ENCODE results near the gene TRIM37. TPM values are rescaled to one million over a fixed set of nuclear protein-coding genes. Genes with fewer than 3 reads are reported as not detected.
A peak's percentile ranks its signal among the peaks of the same experiment; 100 is the strongest.

The TRIM37 gene
- total and polyA plus RNA-seq, 2 donors from 2014 or later, result 9.7 to 19.1 TPM

DNA sequence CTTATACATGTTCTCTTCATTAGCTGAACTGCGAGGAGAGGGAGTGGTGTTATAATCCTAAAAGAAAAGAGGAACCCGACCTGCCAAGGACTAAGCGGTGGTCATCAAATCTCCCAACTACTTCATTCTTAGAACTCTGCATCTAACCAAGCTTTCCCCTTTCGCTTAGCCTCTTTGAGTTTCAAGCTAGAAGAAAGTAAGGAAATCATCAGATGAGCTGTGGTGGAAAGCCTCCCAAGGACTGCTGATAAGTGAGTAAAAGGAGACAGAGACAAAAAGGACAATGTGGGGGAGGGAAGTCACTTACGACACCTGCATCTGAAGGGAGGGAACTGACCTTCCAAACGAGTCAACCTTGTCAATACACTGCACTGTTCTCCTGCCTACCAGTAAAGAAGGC is 121.3 kb downstream of the TRIM37 start:
- no peaks in the 10 kb centered on the region for H3K36me3 ChIP-seq (ENCODE audit: control insufficient read depth in 2 of 3, insufficient read depth in 3 of 3, low read length in 3 of 3)
- no peak for FAIRE-seq
- intact Hi-C loops (cut with DNase I), result no loop called here
- H3K27me3 ChIP-seq (ENCODE audit: control insufficient read depth, insufficient read depth, low read length), result no peaks in the 10 kb centered on the region
- no peak overlapping the region for H3K9ac ChIP-seq (ENCODE audit: low read length in 3 of 3)
- DNase-seq, result peak in 2 of 5 donors; percentile 48 to 49
- H3K4me3 ChIP-seq (ENCODE audit: low read length in 3 of 3), result no peak overlapping the region
- no peak overlapping the region for H3K27ac ChIP-seq (ENCODE audit: low read depth in 2 of 2, low read length in 2 of 2)
- no peaks in the 10 kb centered on the region for H3K9me3 ChIP-seq (ENCODE audit: control insufficient read depth in 2 of 3, insufficient read depth in 1 of 3, low read length in 3 of 3)
- TF ChIP-seq, protein P1, sequence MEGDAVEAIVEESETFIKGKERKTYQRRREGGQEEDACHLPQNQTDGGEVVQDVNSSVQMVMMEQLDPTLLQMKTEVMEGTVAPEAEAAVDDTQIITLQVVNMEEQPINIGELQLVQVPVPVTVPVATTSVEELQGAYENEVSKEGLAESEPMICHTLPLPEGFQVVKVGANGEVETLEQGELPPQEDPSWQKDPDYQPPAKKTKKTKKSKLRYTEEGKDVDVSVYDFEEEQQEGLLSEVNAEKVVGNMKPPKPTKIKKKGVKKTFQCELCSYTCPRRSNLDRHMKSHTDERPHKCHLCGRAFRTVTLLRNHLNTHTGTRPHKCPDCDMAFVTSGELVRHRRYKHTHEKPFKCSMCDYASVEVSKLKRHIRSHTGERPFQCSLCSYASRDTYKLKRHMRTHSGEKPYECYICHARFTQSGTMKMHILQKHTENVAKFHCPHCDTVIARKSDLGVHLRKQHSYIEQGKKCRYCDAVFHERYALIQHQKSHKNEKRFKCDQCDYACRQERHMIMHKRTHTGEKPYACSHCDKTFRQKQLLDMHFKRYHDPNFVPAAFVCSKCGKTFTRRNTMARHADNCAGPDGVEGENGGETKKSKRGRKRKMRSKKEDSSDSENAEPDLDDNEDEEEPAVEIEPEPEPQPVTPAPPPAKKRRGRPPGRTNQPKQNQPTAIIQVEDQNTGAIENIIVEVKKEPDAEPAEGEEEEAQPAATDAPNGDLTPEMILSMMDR (IDR thresholded peaks at IDR 0.05; ENCODE audit: borderline replicate concordance, extremely low read depth, insufficient read depth), result no peak
- H3K4me1 ChIP-seq (ENCODE audit: control insufficient read depth in 2 of 3, insufficient read depth in 2 of 3, low read depth in 1 of 3, low read length in 3 of 3), result no peaks in the 10 kb centered on the region

DNA sequence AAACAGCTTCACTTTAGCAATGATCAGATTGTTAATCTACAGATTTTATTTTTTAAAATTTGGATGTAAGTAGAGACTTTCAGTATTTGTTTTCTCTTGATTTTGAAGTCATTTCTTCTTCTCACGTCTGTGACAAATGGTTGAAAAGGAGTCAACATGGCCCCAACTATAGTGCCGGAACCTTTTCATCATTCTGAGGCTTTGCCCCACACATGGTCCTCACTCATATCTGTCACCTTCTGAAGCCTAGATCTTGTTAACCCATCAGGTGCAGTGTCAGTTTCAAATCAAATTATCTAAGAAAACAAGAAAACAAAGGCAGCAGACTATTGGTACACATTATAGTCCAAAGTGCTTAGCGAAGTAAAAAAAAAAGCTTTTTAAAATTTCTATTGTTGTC is 124.1 kb downstream of the TRIM37 start:
- FAIRE-seq, result no peak
- intact Hi-C loops (cut with DNase I), result no loop called here
- no peaks in the 10 kb centered on the region for H3K27me3 ChIP-seq (ENCODE audit: control insufficient read depth, insufficient read depth, low read length)

DNA sequence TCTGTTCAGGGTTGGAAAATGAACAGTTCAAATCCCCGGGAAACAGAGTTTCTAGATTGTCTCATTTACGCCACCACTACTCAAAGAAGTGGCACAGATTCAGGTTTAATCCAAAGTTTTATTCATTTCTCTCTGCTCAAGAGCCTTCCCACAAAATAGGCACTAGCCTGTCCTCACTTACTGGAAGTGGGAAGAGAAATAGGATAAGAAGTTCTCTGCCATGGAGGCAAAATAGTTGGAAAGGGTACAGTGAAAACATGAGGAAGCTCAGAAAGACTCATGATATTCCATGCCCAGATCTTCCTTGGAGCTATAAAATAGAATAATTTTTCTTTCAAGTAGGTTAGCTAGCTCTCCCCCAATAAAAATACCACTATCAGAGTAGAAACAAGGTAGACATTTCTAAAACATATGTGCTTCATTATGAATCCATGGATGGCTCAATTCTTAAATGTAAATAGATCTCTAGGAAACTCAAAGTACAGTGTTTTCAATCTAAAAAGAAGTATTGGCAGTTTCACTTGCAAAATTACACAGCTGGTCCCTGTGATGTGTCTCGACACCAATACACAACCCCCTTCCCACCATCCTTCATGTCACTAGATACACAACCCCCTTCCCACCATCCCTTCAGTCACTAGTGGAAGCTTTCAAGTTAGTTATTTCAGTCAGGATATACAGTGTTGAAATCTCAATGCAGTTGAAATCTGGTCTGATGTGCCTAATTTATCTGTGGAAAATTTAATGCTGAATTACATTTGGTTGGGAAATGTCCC is 125.8 kb downstream of the TRIM37 start:
- H3K27ac ChIP-seq (ENCODE audit: low read depth in 2 of 2, low read length in 2 of 2), result no peak overlapping the region
- intact Hi-C loops (cut with DNase I), result no loop called here
- no peak overlapping the region for H3K9ac ChIP-seq (ENCODE audit: low read length in 3 of 3)
- H3K4me3 ChIP-seq (ENCODE audit: low read length in 3 of 3), result no peak overlapping the region
- H3K36me3 ChIP-seq (ENCODE audit: control insufficient read depth in 2 of 3, insufficient read depth in 3 of 3, low read length in 3 of 3), result no peaks in the 10 kb centered on the region
- H3K4me1 ChIP-seq (ENCODE audit: control insufficient read depth in 2 of 3, insufficient read depth in 2 of 3, low read depth in 1 of 3, low read length in 3 of 3), result no peaks in the 10 kb centered on the region
- H3K27me3 ChIP-seq (ENCODE audit: control insufficient read depth, insufficient read depth, low read length), result no peaks in the 10 kb centered on the region
- no peak for FAIRE-seq
- no peaks in the 10 kb centered on the region for H3K9me3 ChIP-seq (ENCODE audit: control insufficient read depth in 2 of 3, insufficient read depth in 1 of 3, low read length in 3 of 3)
- TF ChIP-seq, protein P1 (IDR thresholded peaks at IDR 0.05; ENCODE audit: borderline replicate concordance, extremely low read depth, insufficient read depth), result no peak
- no peak for DNase-seq

More for the DNA sequence above, 124.1 kb downstream of the TRIM37 start:
- Histone ChIP-seq H3K27ac (ENCODE audit: low read depth in 2 of 2, low read length in 2 of 2) (no peak overlapping the region), H3K4me1 (ENCODE audit: control insufficient read depth in 2 of 3, insufficient read depth in 2 of 3, low read depth in 1 of 3, low read length in 3 of 3) (no peaks in the 10 kb centered on the region), H3K9me3 (ENCODE audit: control insufficient read depth in 2 of 3, insufficient read depth in 1 of 3, low read length in 3 of 3) (no peaks in the 10 kb centered on the region), H3K36me3 (ENCODE audit: control insufficient read depth in 2 of 3, insufficient read depth in 3 of 3, low read length in 3 of 3) (no peaks in the 10 kb centered on the region), H3K4me3 (ENCODE audit: low read length in 3 of 3) (no peak overlapping the region), H3K9ac (ENCODE audit: low read length in 3 of 3) (no peak overlapping the region)
- TF ChIP-seq, protein P1 (IDR thresholded peaks at IDR 0.05; ENCODE audit: borderline replicate concordance, extremely low read depth, insufficient read depth), result no peak
- no peak for DNase-seq
